Measurements from ENCODE around the gene PRRT1B. TPM values are rescaled to one million over a fixed set of nuclear protein-coding genes. Genes with fewer than 3 reads are reported as not detected.

Gene PRRT1B
- polyA plus RNA-seq, 4 donors, result 0.12 to 4.0 (median 0.89) TPM; not detected in 1

DNA sequence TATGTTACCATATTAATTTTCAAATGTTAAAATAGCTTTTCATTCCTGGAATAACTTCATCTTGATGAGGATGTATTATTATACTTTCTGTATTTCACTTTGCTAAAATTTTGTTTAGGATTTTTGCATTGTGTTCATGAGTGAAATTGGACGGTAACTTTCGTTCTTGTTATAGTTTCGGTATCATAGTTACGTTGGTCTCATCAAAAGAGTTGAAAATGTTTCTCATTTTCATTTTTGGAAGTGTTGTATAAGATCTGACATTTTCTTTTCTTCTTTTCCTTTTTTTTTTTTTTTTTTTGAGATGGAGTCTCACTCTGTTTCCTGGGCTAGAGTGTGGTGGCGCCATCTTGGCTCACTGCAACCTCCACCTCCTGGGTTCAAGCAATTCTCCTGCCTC, 20.0 kb downstream of the PRRT1B start:
- WGBS, 3 donors, result 78 to 92% (median 81%) methylated on average over 5 of the region's 5 CpGs
- Histone ChIP-seq H3K27ac (ENCODE audit: low read depth in 1 of 3, low read length in 2 of 3) (no peak overlapping the region), H3K36me3 (ENCODE audit: control insufficient read depth in 3 of 3, insufficient read depth in 2 of 3, low read depth in 1 of 3, low read length in 3 of 3) (peaks cover 0 to 8% (median 4%) of the 10 kb centered on the region in 3 donors), H3K4me3 (ENCODE audit: low read depth in 1 of 3, low read length in 3 of 3) (no peak overlapping the region), H3K27me3 (ENCODE audit: control insufficient read depth in 3 of 3, insufficient read depth in 3 of 3, low read length in 3 of 3) (no peaks in the 10 kb centered on the region), H3K4me1 (ENCODE audit: control insufficient read depth in 3 of 3, insufficient read depth in 2 of 3, low read depth in 1 of 3, low read length in 2 of 3) (no peaks in the 10 kb centered on the region), H3K9me3 (ENCODE audit: control insufficient read depth in 2 of 2, insufficient read depth in 1 of 2, low read depth in 1 of 2, low read length in 1 of 2) (peaks cover 0 to 6% of the 10 kb centered on the region in 2 donors)
- DNase-seq (no peak), FAIRE-seq (no peak)

GRCh38 chr9:131566158-131566557, 20.8 kb downstream of the PRRT1B start:
- FAIRE-seq, result no peak
- Histone ChIP-seq H3K27me3 (ENCODE audit: control insufficient read depth in 3 of 3, insufficient read depth in 3 of 3, low read length in 3 of 3) (no peaks in the 10 kb centered on the region), H3K4me3 (ENCODE audit: low read depth in 1 of 3, low read length in 3 of 3) (no peak overlapping the region), H3K9me3 (ENCODE audit: control insufficient read depth in 2 of 2, insufficient read depth in 1 of 2, low read depth in 1 of 2, low read length in 1 of 2) (peaks cover 0 to 6% of the 10 kb centered on the region in 2 donors), H3K36me3 (ENCODE audit: control insufficient read depth in 3 of 3, insufficient read depth in 2 of 3, low read depth in 1 of 3, low read length in 3 of 3) (peaks cover 0 to 11% (median 4%) of the 10 kb centered on the region in 3 donors), H3K4me1 (ENCODE audit: control insufficient read depth in 3 of 3, insufficient read depth in 2 of 3, low read depth in 1 of 3, low read length in 2 of 3) (no peaks in the 10 kb centered on the region), H3K27ac (ENCODE audit: low read depth in 1 of 3, low read length in 2 of 3) (no peak overlapping the region)
- no peak for DNase-seq
- 96 to 98% (median 97%) methylated on average over 3 of the region's 3 CpGs for WGBS, 3 donors

- no peaks in the 10 kb centered on the region for H3K9me3 ChIP-seq (ENCODE audit: control insufficient read depth in 2 of 2, insufficient read depth in 1 of 2, low read depth in 1 of 2, low read length in 1 of 2)
- no peaks in the 10 kb centered on the region for H3K4me1 ChIP-seq (ENCODE audit: control insufficient read depth in 3 of 3, insufficient read depth in 2 of 3, low read depth in 1 of 3, low read length in 2 of 3)
- WGBS, 3 donors, result 95 to 98% (median 96%) methylated on average over 8 of the region's 8 CpGs
- DNase-seq, result no peak
- H3K27ac ChIP-seq (ENCODE audit: low read depth in 1 of 3, low read length in 2 of 3), result no peak overlapping the region
- H3K4me3 ChIP-seq (ENCODE audit: low read depth in 1 of 3, low read length in 3 of 3), result no peak overlapping the region
- H3K27me3 ChIP-seq (ENCODE audit: control insufficient read depth in 3 of 3, insufficient read depth in 3 of 3, low read length in 3 of 3), result no peaks in the 10 kb centered on the region
- peaks cover 0 to 13% (median 6%) of the 10 kb centered on the region in 3 donors for H3K36me3 ChIP-seq (ENCODE audit: control insufficient read depth in 3 of 3, insufficient read depth in 2 of 3, low read depth in 1 of 3, low read length in 3 of 3)
- no peak for FAIRE-seq
Observed at GRCh38 chr9:131567910-131568309, 22.6 kb downstream of the PRRT1B start.

DNA sequence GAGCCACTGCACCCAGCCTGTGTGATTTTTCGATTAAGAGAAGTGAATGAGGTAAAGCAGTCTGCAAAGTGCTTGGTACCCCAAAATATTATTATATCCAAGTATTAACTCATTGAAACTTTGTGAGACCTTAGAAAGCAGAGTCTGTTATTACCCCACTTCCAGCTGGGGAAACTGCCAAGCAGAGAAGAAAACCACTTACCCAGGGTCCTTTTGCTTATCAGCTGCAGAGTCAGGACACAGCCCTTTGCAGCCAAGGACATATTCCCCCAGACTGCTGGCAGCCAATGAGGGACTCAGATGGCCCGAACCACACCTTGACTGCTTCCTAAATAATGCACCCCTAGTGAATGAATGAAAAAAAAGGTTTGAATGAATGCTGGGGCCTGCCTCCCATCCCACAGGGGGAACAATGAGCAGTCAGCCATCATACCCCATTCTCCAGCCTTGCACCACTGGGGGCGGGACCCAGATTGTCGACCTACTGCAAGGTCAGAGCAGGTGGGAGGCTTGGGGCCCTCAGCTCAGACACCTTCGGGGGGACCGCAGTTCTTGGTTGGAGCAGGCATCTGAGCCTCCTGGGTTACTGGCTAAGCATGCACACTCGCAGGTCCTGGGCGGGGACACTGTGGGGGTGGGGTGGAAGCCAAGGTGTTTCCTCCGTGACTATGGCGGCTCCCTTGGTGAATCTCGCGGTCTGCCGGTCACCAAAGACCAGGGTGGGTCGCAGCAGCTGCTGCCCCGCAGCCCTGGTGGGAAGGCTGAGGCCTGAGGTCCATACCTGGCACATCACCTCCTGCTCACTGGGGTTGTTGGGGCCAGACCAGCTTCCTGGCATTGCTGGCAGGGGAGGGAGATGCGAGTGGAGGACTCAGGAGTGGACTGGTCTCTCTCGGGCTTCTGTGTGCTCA, 29.7 kb downstream of the PRRT1B start:
- no peaks in the 10 kb centered on the region for H3K9me3 ChIP-seq (ENCODE audit: control insufficient read depth in 2 of 2, insufficient read depth in 1 of 2, low read depth in 1 of 2, low read length in 1 of 2)
- no peak for FAIRE-seq
- DNase-seq, result no peak
- H3K27ac ChIP-seq (ENCODE audit: low read depth in 1 of 3, low read length in 2 of 3), result no peak overlapping the region
- H3K36me3 ChIP-seq (ENCODE audit: control insufficient read depth in 3 of 3, insufficient read depth in 2 of 3, low read depth in 1 of 3, low read length in 3 of 3), result peaks cover 2 to 65% (median 8%) of the 10 kb centered on the region in 3 donors
- 91 to 96% (median 95%) methylated on average over 17 of the region's 17 CpGs for WGBS, 3 donors
- H3K4me3 ChIP-seq (ENCODE audit: low read depth in 1 of 3, low read length in 3 of 3), result no peak overlapping the region
- no peaks in the 10 kb centered on the region for H3K27me3 ChIP-seq (ENCODE audit: control insufficient read depth in 3 of 3, insufficient read depth in 3 of 3, low read length in 3 of 3)
- no peaks in the 10 kb centered on the region for H3K4me1 ChIP-seq (ENCODE audit: control insufficient read depth in 3 of 3, insufficient read depth in 2 of 3, low read depth in 1 of 3, low read length in 2 of 3)

- no peaks in the 10 kb centered on the region for H3K9me3 ChIP-seq (ENCODE audit: control insufficient read depth in 2 of 2, insufficient read depth in 1 of 2, low read depth in 1 of 2, low read length in 1 of 2)
- H3K27me3 ChIP-seq (ENCODE audit: control insufficient read depth in 3 of 3, insufficient read depth in 3 of 3, low read length in 3 of 3), result no peaks in the 10 kb centered on the region
- no peak overlapping the region for H3K27ac ChIP-seq (ENCODE audit: low read depth in 1 of 3, low read length in 2 of 3)
- WGBS, 3 donors, result 92 to 95% (median 94%) methylated on average over 23 of the region's 23 CpGs
- no peak for FAIRE-seq
- no peak overlapping the region for H3K4me3 ChIP-seq (ENCODE audit: low read depth in 1 of 3, low read length in 3 of 3)
- peaks cover 2 to 73% (median 13%) of the 10 kb centered on the region in 3 donors for H3K36me3 ChIP-seq (ENCODE audit: control insufficient read depth in 3 of 3, insufficient read depth in 2 of 3, low read depth in 1 of 3, low read length in 3 of 3)
- H3K4me1 ChIP-seq (ENCODE audit: control insufficient read depth in 3 of 3, insufficient read depth in 2 of 3, low read depth in 1 of 3, low read length in 2 of 3), result no peaks in the 10 kb centered on the region
- no peak for DNase-seq
Observed at GRCh38 chr9:131575946-131576853, 30.9 kb downstream of the PRRT1B start.

- WGBS, 3 donors, result 88 to 94% (median 93%) methylated on average over 23 to 25 of the region's 25 CpGs
- peaks cover 5 to 81% (median 13%) of the 10 kb centered on the region in 3 donors for H3K36me3 ChIP-seq (ENCODE audit: control insufficient read depth in 3 of 3, insufficient read depth in 2 of 3, low read depth in 1 of 3, low read length in 3 of 3)
- H3K4me1 ChIP-seq (ENCODE audit: control insufficient read depth in 3 of 3, insufficient read depth in 2 of 3, low read depth in 1 of 3, low read length in 2 of 3), result no peaks in the 10 kb centered on the region
- H3K4me3 ChIP-seq (ENCODE audit: low read depth in 1 of 3, low read length in 3 of 3), result no peak overlapping the region
- H3K27ac ChIP-seq (ENCODE audit: low read depth in 1 of 3, low read length in 2 of 3), result no peak overlapping the region
- no peak for FAIRE-seq
- no peaks in the 10 kb centered on the region for H3K27me3 ChIP-seq (ENCODE audit: control insufficient read depth in 3 of 3, insufficient read depth in 3 of 3, low read length in 3 of 3)
- no peaks in the 10 kb centered on the region for H3K9me3 ChIP-seq (ENCODE audit: control insufficient read depth in 2 of 2, insufficient read depth in 1 of 2, low read depth in 1 of 2, low read length in 1 of 2)
- DNase-seq, result no peak
Observed at GRCh38 chr9:131577005-131578000, 32.0 kb downstream of the PRRT1B start.

DNA sequence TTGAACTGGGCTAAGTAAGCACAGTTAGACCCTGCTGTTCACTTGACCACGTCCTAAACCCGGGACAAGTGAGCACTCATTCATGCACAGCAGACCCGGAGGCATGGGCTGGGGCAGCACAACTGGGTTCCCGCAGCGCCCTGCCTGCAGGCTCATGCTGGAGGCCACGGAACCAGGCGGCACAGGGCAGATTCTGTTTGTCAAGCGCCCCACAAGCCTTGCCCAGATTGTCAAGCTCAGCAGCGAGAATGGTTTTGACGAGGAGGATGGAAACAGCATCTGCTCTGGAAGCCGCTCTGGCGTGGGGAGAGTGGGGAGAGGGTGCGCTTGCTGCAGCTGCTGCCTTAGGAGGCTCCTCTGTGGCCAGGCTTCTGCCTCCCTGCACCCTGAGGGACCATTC, 32.7 kb downstream of the PRRT1B start:
- Histone ChIP-seq H3K27me3 (ENCODE audit: control insufficient read depth in 3 of 3, insufficient read depth in 3 of 3, low read length in 3 of 3) (no peaks in the 10 kb centered on the region), H3K36me3 (ENCODE audit: control insufficient read depth in 3 of 3, insufficient read depth in 2 of 3, low read depth in 1 of 3, low read length in 3 of 3) (peaks cover 7 to 85% (median 16%) of the 10 kb centered on the region in 3 donors), H3K4me1 (ENCODE audit: control insufficient read depth in 3 of 3, insufficient read depth in 2 of 3, low read depth in 1 of 3, low read length in 2 of 3) (no peaks in the 10 kb centered on the region), H3K4me3 (ENCODE audit: low read depth in 1 of 3, low read length in 3 of 3) (no peak overlapping the region), H3K27ac (ENCODE audit: low read depth in 1 of 3, low read length in 2 of 3) (no peak overlapping the region), H3K9me3 (ENCODE audit: control insufficient read depth in 2 of 2, insufficient read depth in 1 of 2, low read depth in 1 of 2, low read length in 1 of 2) (no peaks in the 10 kb centered on the region)
- DNase-seq (no peak), FAIRE-seq (no peak)
- 90 to 93% (median 92%) methylated on average over 13 of the region's 13 CpGs for WGBS, 3 donors
